Upper lobe of left lung (tissue), 6 donors: ENCODE measurements around the gene MEGF11. TPM values are rescaled to one million over a fixed set of nuclear protein-coding genes. Genes with fewer than 3 reads are reported as not detected.

Experiments used
- ATAC-seq, 2 donors: fragments of 200-7000 bp; cut with Tn5 transposase; one replicate each; pipeline ENCODE4 v1.9.1; 2022; ENCODE audit warnings: mild to moderate bottlenecking in 2 of 2, moderate library complexity in 2 of 2; ENCODE audit not compliant: low FRiP score in 2 of 2
- DNase-seq, 2 donors: peaks; one replicate each; pipeline ENCODE4 v3.0.0-alpha.2; 2019 to 2020
- H3K27ac ChIP-seq, 4 donors: fragments of 200-600 bp; sonication (generic); one replicate each; pipeline ENCODE4 v1.5.1; 2016 to 2019
- H3K27me3 ChIP-seq, 4 donors: fragments of 200-600 bp; sonication (generic); one replicate each; pipeline ENCODE4 v1.5.1; 2017 to 2019
- H3K36me3 ChIP-seq, 4 donors: fragments of 200-600 bp; sonication (generic); one replicate each; pipeline ENCODE4 v1.5.1; 2016 to 2019
- H3K4me1 ChIP-seq, 4 donors: fragments of 200-600 bp; sonication (generic); one replicate each; pipeline ENCODE4 v1.5.1; 2018 to 2019
- H3K4me3 ChIP-seq, 4 donors: fragments of 200-600 bp; sonication (generic); one replicate each; pipeline ENCODE4 v1.5.1; 2017 to 2019; ENCODE audit warnings: mild to moderate bottlenecking in 2 of 4, moderate library complexity in 1 of 4
- H3K9me3 ChIP-seq, 4 donors: fragments of 200-600 bp; sonication (generic); one replicate each; pipeline ENCODE4 v1.5.1; 2018 to 2019
- CTCF ChIP-seq, 6 experiments: fragments of 450-650 bp in 4 of 6; fragments of 200-600 bp in 2 of 6; sonication (generic) in 2 of 6; IDR thresholded peaks; one replicate each; pipeline ENCODE4 v1.5.1; 2016 to 2019; ENCODE audit warnings: antibody characterized with exemption in 6 of 6
- EP300 ChIP-seq, 4 donors: sonication (generic); formaldehyde crosslinking; IDR thresholded peaks; one replicate each; pipeline ENCODE4 v1.5.1; 2017; ENCODE audit warnings: antibody characterized with exemption in 4 of 4, control low read depth in 2 of 4
- POLR2A ChIP-seq, 4 donors: fragments of 450-650 bp; IDR thresholded peaks; one replicate each; pipeline ENCODE4 v1.5.1; 2016 to 2017; ENCODE audit warnings: antibody characterized with exemption in 4 of 4, mild to moderate bottlenecking in 2 of 4
- POLR2AphosphoS5 ChIP-seq, 2 donors: sonication (generic); formaldehyde crosslinking; IDR thresholded peaks; one replicate each; pipeline ENCODE4 v1.5.1; 2017; ENCODE audit warnings: antibody characterized with exemption in 2 of 2
- WGBS, 2 donors: methylation state at CpG; one replicate each; pipeline ENCODE4 v1.1.5; 2017 to 2018; 5-methylcytosine and 5-hydroxymethylcytosine counted together
- total RNA-seq, 6 donors: library from RNA; depleted of rRNA in 4 of 6; stranded (reverse); fragments of >200 nt in 4 of 6; gene quantifications; one replicate each; pipeline versions ENCODE4 v1.1.0 to v1.2.1, GENCODE V29; 2016 to 2021
- donor health status: DM: no; HTN: no; CAD: no; lungs with moderate emphysema.
- donor health status: DM: no; HTN: yes; CAD: no; lungs with severe emphysema.

MEGF11 gene
- total RNA-seq, 6 donors from 2014 or later, result 1.5 to 4.0 (median 3.5) TPM; not detected in 3

GRCh38 chr15:65952391-65953053, 301.0 kb downstream of the MEGF11 start:
- Histone ChIP-seq H3K4me1 (no peaks in the 10 kb centered on the region), H3K4me3 (no peak overlapping the region), H3K9me3 (no peaks in the 10 kb centered on the region), H3K27me3 (no peaks in the 10 kb centered on the region), H3K27ac (no peak overlapping the region), H3K36me3 (no peaks in the 10 kb centered on the region)
- 44 to 51% methylated on average over 7 of the region's 7 CpGs for WGBS, 2 donors
- DNase-seq, result no peak
- ATAC-seq, result no peak
- no peak for TF ChIP-seq CTCF (IDR thresholded peaks at IDR 0.05)
- TF ChIP-seq POLR2A (IDR thresholded peaks at IDR 0.05), result no peak
- TF ChIP-seq POLR2AphosphoS5 (IDR thresholded peaks at IDR 0.05), result no peak

GRCh38 chr15:65951007-65951406, 302.5 kb downstream of the MEGF11 start:
- H3K4me1 ChIP-seq, result no peaks in the 10 kb centered on the region
- TF ChIP-seq POLR2AphosphoS5 (IDR thresholded peaks at IDR 0.05) (no peak), CTCF (IDR thresholded peaks at IDR 0.05) (no peak), POLR2A (IDR thresholded peaks at IDR 0.05) (no peak), EP300 (IDR thresholded peaks at IDR 0.05) (no peak)
- no peaks in the 10 kb centered on the region for H3K9me3 ChIP-seq
- no peaks in the 10 kb centered on the region for H3K36me3 ChIP-seq
- DNase-seq (no peak), ATAC-seq (no peak)
- 87 to 90% methylated on average over 2 of the region's 2 CpGs for WGBS, 2 donors
- H3K4me3 ChIP-seq, result no peak overlapping the region
- H3K27me3 ChIP-seq, result no peaks in the 10 kb centered on the region
- no peak overlapping the region for H3K27ac ChIP-seq

GRCh38 chr15:65949491-65949890, 304.1 kb downstream of the MEGF11 start:
- Histone ChIP-seq H3K4me1 (no peaks in the 10 kb centered on the region), H3K9me3 (no peaks in the 10 kb centered on the region), H3K36me3 (no peaks in the 10 kb centered on the region), H3K4me3 (no peak overlapping the region), H3K27ac (no peak overlapping the region), H3K27me3 (no peaks in the 10 kb centered on the region)
- ATAC-seq (no peak), DNase-seq (no peak)
- WGBS, 2 donors, result 61 to 69% methylated on average over 5 to 6 of the region's 6 CpGs
- TF ChIP-seq EP300 (IDR thresholded peaks at IDR 0.05), result no peak
- TF ChIP-seq POLR2AphosphoS5 (IDR thresholded peaks at IDR 0.05), result no peak
- TF ChIP-seq POLR2A (IDR thresholded peaks at IDR 0.05), result no peak
- TF ChIP-seq CTCF (IDR thresholded peaks at IDR 0.05), result no peak

GRCh38 chr15:65949011-65949410, 304.5 kb downstream of the MEGF11 start:
- WGBS, 2 donors, result 90 to 92% methylated on average over 6 of the region's 6 CpGs

More at GRCh38 chr15:65949011-65949410, 304.5 kb downstream of the MEGF11 start:
- no peaks in the 10 kb centered on the region for H3K9me3 ChIP-seq
- DNase-seq, result no peak
- H3K27me3 ChIP-seq, result no peaks in the 10 kb centered on the region
- H3K27ac ChIP-seq, result no peak overlapping the region
- no peaks in the 10 kb centered on the region for H3K4me1 ChIP-seq
- TF ChIP-seq POLR2A (IDR thresholded peaks at IDR 0.05), result no peak
- TF ChIP-seq POLR2AphosphoS5 (IDR thresholded peaks at IDR 0.05), result no peak
- TF ChIP-seq CTCF (IDR thresholded peaks at IDR 0.05), result no peak
- TF ChIP-seq EP300 (IDR thresholded peaks at IDR 0.05), result no peak
- no peaks in the 10 kb centered on the region for H3K36me3 ChIP-seq
- no peak overlapping the region for H3K4me3 ChIP-seq
- ATAC-seq, result no peak
